Measurements from ENCODE around the gene MYOZ3. TPM values are rescaled to one million over a fixed set of nuclear protein-coding genes. Genes with fewer than 3 reads are reported as not detected.

The MYOZ3 gene
- polyA plus RNA-seq, 1 of the 3 experiments (the other 2 are of a cell fraction): 0.26 TPM

DNA sequence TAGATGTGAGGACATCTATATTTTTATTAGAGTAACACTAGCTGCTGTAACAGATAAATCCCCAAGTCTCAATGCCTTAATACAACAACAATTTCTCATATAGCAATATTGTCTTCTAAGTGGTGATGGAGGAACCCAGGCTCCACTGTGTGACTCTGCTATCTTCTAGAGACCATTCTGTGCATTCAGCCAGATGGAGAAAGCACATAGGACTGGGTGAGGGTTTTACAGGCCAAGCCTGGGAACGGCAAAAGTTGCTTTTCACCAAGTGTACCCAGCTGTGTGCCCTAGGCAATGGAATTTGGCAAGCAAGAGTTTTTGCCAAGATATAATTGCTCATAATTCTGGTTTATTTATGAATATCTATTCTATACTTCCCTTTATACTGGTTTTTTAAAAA, 28.1 kb downstream of the MYOZ3 start (continued):
- TF ChIP-seq, protein P1, sequence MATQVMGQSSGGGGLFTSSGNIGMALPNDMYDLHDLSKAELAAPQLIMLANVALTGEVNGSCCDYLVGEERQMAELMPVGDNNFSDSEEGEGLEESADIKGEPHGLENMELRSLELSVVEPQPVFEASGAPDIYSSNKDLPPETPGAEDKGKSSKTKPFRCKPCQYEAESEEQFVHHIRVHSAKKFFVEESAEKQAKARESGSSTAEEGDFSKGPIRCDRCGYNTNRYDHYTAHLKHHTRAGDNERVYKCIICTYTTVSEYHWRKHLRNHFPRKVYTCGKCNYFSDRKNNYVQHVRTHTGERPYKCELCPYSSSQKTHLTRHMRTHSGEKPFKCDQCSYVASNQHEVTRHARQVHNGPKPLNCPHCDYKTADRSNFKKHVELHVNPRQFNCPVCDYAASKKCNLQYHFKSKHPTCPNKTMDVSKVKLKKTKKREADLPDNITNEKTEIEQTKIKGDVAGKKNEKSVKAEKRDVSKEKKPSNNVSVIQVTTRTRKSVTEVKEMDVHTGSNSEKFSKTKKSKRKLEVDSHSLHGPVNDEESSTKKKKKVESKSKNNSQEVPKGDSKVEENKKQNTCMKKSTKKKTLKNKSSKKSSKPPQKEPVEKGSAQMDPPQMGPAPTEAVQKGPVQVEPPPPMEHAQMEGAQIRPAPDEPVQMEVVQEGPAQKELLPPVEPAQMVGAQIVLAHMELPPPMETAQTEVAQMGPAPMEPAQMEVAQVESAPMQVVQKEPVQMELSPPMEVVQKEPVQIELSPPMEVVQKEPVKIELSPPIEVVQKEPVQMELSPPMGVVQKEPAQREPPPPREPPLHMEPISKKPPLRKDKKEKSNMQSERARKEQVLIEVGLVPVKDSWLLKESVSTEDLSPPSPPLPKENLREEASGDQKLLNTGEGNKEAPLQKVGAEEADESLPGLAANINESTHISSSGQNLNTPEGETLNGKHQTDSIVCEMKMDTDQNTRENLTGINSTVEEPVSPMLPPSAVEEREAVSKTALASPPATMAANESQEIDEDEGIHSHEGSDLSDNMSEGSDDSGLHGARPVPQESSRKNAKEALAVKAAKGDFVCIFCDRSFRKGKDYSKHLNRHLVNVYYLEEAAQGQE (IDR thresholded peaks at IDR 0.05; ENCODE audit: low read depth, low read length): no peak
- no peak for TF ChIP-seq EP300 (IDR thresholded peaks at IDR 0.05; ENCODE audit: borderline replicate concordance in 1 of 2, low read depth in 1 of 2, low read length in 1 of 2)

DNA sequence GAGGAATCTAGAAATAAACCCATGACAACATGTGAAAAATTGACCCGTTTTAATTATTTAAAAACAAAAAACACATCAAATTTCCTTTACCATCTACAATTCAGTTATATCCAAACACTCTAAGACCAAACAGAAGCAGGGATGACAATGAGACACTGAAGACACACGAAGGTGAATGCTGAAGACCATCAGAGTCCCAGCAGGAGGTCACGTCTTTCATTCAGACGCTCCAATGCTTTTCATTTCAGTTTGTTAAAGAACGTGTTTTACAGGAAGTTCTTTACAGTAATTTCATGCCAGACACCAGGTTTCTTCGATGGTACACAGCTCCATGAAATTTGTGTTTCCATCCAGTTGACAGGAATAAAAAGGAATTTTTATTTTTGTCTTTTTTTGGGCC, 29.7 kb downstream of the MYOZ3 start:
- CTCF ChIA-PET: interaction anchor here (1.6 to 2.6 kb wide), 2 partner anchors 9 to 10 kb away, joined by 3 to 8 read pairs; partner anchors contain the start of gene RBM22
- Histone ChIP-seq H3K36me3 (replicated peaks in 1 of 2; ENCODE audit: control insufficient read depth in 1 of 2, insufficient read depth in 2 of 2, low read length in 1 of 2) (peaks cover 48 to 57% of the 10 kb centered on the region in 2 experiments), H3K27ac (ENCODE audit: low read depth in 2 of 2, low read length in 1 of 2) (no peak overlapping the region)

More for the DNA sequence above, 29.7 kb downstream of the MYOZ3 start:
- Histone ChIP-seq H4K20me1 (ENCODE audit: insufficient read depth) (peaks cover 29% of the 10 kb centered on the region), H3K9ac (no peak overlapping the region), H3K27me3 (ENCODE audit: insufficient read depth) (no peaks in the 10 kb centered on the region), H3K9me2 (no peaks in the 10 kb centered on the region), H3K4me2 (no peak overlapping the region), H3K9me3 (no peaks in the 10 kb centered on the region), H2AFZ (ENCODE audit: low read depth) (no peak overlapping the region), H3K4me1 (ENCODE audit: control insufficient read depth in 1 of 2, insufficient read depth in 2 of 2, low read depth in 1 of 2, low read length in 1 of 2) (no peaks in the 10 kb centered on the region), H3K79me2 (ENCODE audit: insufficient read depth) (no peaks in the 10 kb centered on the region), H3K4me3 (ENCODE audit: low read depth in 2 of 2, low read length in 1 of 2) (no peak overlapping the region), H3F3A (replicated peaks; ENCODE audit: insufficient read depth) (peaks cover 26% of the 10 kb centered on the region)
- POLR2A ChIA-PET: no interaction called here
- TF ChIP-seq, protein P2, sequence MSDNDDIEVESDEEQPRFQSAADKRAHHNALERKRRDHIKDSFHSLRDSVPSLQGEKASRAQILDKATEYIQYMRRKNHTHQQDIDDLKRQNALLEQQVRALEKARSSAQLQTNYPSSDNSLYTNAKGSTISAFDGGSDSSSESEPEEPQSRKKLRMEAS (IDR thresholded peaks at IDR 0.05; ENCODE audit: low read depth): no peak
- TF ChIP-seq RXRA (IDR thresholded peaks at IDR 0.05; ENCODE audit: borderline replicate concordance, low read depth): no peak
- TF ChIP-seq FOXM1 (IDR thresholded peaks at IDR 0.05; ENCODE audit: low read depth): no peak
- no peak for TF ChIP-seq SMC3 (IDR thresholded peaks at IDR 0.05; ENCODE audit: low read depth, low read length)
- TF ChIP-seq, protein P3, sequence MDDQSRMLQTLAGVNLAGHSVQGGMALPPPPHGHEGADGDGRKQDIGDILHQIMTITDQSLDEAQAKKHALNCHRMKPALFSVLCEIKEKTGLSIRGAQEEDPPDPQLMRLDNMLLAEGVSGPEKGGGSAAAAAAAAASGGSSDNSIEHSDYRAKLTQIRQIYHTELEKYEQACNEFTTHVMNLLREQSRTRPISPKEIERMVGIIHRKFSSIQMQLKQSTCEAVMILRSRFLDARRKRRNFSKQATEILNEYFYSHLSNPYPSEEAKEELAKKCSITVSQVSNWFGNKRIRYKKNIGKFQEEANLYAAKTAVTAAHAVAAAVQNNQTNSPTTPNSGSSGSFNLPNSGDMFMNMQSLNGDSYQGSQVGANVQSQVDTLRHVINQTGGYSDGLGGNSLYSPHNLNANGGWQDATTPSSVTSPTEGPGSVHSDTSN (IDR thresholded peaks at IDR 0.05): no peak
- TF ChIP-seq TCF12 (IDR thresholded peaks at IDR 0.05): no peak
- TF ChIP-seq CHD2 (IDR thresholded peaks at IDR 0.05; ENCODE audit: low read length, partially characterized antibody): no peak
- no peak for TF ChIP-seq TAF1 (IDR thresholded peaks at IDR 0.05; ENCODE audit: borderline replicate concordance, low read depth, low read length)
- TF ChIP-seq EZH2phosphoT487 (IDR thresholded peaks at IDR 0.05; ENCODE audit: borderline replicate concordance, low read depth): no peak
- TF ChIP-seq POLR2AphosphoS5 (IDR thresholded peaks at IDR 0.05; ENCODE audit: low read depth, low read length): no peak
- TF ChIP-seq, protein P4, sequence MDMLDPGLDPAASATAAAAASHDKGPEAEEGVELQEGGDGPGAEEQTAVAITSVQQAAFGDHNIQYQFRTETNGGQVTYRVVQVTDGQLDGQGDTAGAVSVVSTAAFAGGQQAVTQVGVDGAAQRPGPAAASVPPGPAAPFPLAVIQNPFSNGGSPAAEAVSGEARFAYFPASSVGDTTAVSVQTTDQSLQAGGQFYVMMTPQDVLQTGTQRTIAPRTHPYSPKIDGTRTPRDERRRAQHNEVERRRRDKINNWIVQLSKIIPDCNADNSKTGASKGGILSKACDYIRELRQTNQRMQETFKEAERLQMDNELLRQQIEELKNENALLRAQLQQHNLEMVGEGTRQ (IDR thresholded peaks at IDR 0.05; ENCODE audit: borderline replicate concordance, low read depth, low read length): no peak
- TF ChIP-seq RCOR1 (IDR thresholded peaks at IDR 0.05; ENCODE audit: low read length): no peak
- WGBS (ENCODE audit: low lambda C conversion rate): 96% methylated on average over 6 of the region's 6 CpGs
- DNase-seq: no peak
